HG02642 (cell line): ENCODE results near the gene CXXC1.
"Not testable (repeated sequence)": the region's sequence is repeated elsewhere in the genome, so short reads cannot be mapped to it uniquely, and the experiment has no call there.

Experiments
- ATAC-seq: cut with Tn5 transposase; IDR thresholded peaks from one replicate; pipeline ENCODE4 v1.9.1; 2021; ENCODE audit warnings: mild to moderate bottlenecking; ENCODE audit not compliant: unreplicated experiment, poor library complexity

Gene CXXC1

GRCh38 chr18:50277942-50278341 is 9.6 kb downstream of the CXXC1 start:
- no peak for ATAC-seq

GRCh38 chr18:50276452-50276851 is 11.0 kb downstream of the CXXC1 start:
- ATAC-seq, result no peak

GRCh38 chr18:50275503-50276036 is 11.9 kb downstream of the CXXC1 start:
- no peak for ATAC-seq

- no peak for ATAC-seq
Measured at GRCh38 chr18:50274941-50275340, 12.6 kb downstream of the CXXC1 start.

- ATAC-seq, result no peak
Measured at GRCh38 chr18:50274044-50274442, 13.4 kb downstream of the CXXC1 start.

- ATAC-seq, result no peak
Measured at GRCh38 chr18:50273203-50274043, 14.1 kb downstream of the CXXC1 start.

GRCh38 chr18:50272568-50272967 is 14.9 kb downstream of the CXXC1 start:
- ATAC-seq, result no peak

- ATAC-seq, result peak; percentile 72
Measured at GRCh38 chr18:50268022-50268747, 19.3 kb downstream of the CXXC1 start.

GRCh38 chr18:50266248-50266704 is 21.2 kb downstream of the CXXC1 start, which contains the start of gene CFAP53:
TSS of gene CFAP53 (minus strand) at chr18:50266495. CDS start at chr18:50266404, 91 bp downstream.
- ATAC-seq, result peak; percentile 80

- ATAC-seq, result no peak
Measured at GRCh38 chr18:50262977-50263376, 24.5 kb downstream of the CXXC1 start.

- no peak for ATAC-seq
Measured at GRCh38 chr18:50250935-50251334, 36.6 kb downstream of the CXXC1 start.

- no peak for ATAC-seq
Measured at GRCh38 chr18:50249576-50249975, 37.9 kb downstream of the CXXC1 start.

GRCh38 chr18:50247561-50247960 is 39.9 kb downstream of the CXXC1 start:
- no peak for ATAC-seq

GRCh38 chr18:50241768-50242167 is 45.7 kb downstream of the CXXC1 start:
- not testable (repeated sequence) for ATAC-seq

GRCh38 chr18:50240080-50240563 is 47.4 kb downstream of the CXXC1 start:
- ATAC-seq, result no peak

- ATAC-seq, result no peak
Measured at GRCh38 chr18:50232419-50232818, 55.1 kb downstream of the CXXC1 start.
